DLD1 (cell line): Measurements from ENCODE around the gene PHOX2A.
"Not testable (repeated sequence)": the region's sequence is repeated elsewhere in the genome, so short reads cannot be mapped to it uniquely, and the experiment has no call there.

Experiments
- in situ Hi-C: cut with HindIII; loops from 2 replicates; pipeline ENCODE4 v1.10.0; 2017; ENCODE audit warnings: low sequenced_read_pairs

Gene PHOX2A

DNA sequence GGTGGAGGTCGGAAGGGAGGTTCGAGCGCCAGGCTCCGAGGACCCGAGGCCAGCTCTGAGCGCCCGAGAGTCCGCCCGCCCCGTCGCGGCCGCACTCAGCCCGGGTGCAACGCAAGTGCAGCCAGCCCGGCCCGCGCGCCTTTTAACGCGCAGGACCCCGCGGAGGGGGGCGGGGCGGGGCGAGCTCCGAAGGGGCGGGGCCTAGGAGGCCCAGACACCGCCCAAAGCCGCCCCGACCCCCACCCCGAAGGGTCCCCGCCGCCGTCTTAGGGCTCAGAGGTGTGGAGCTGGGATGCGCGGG, at the start of gene PHOX2A:
Gene PHOX2A, minus strand, starts transcription at position 117 of the 301 bp plus-strand sequence. CDS start 172 bp downstream, outside the sequence.
- in situ Hi-C loops, result loop anchor here (10.0 kb wide), 1 partner anchor 219 kb away; no protein-coding TSS in a partner anchor

DNA sequence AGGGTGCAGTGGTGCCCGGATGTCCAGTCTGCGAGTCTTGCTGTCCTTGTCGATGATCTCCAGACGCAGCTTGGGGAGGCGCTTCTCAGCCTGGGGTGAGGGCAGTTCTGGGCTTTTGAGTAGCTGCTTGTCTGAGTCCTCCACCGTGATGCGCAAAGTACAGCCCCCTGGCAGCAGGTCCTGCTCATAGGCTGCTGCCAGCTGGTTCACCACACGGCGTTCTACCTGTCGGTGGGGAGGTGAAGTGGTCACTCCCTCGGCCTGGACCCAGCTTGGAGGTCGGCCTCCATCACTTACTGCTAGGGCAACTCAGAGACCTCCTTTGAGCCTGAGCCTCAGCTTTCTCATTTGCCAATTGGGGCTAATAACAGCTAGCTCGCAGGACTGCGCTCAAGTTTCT, 49.4 kb upstream of the PHOX2A start:
- in situ Hi-C loops, result no loop called here

DNA sequence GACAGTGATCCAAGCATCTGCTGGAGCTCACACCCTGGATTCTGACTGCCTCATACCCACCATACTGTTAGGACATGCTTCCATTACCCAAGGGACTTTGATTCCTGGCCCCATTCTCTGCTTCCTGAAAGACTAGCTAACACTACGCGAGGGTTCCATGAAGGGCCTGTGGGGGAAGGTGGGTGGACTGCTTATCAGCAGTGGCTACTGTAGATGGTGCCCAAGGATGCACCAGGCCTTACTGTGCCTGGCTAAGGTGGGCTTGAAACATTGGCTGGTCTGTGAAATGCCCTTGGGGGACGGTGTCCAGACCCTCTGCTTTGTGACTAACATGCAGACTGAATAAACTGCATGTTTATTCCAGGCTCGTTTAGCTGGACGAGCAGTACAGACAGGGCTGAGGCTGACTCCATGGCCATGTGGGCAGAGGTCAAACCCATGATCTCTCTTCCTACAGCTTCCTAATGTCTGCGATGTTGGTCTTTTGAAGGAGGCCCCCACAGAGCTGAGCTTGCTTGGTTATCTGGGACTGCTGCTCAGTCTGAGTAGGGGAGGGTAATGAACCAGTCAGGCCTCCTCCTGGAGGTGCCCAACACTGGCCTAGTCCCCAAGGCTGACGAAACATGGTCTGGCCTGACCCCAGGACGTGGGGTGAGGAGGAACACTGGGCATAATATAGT, 48.3 kb upstream of the PHOX2A start:
- in situ Hi-C loops, result no loop called here

DNA sequence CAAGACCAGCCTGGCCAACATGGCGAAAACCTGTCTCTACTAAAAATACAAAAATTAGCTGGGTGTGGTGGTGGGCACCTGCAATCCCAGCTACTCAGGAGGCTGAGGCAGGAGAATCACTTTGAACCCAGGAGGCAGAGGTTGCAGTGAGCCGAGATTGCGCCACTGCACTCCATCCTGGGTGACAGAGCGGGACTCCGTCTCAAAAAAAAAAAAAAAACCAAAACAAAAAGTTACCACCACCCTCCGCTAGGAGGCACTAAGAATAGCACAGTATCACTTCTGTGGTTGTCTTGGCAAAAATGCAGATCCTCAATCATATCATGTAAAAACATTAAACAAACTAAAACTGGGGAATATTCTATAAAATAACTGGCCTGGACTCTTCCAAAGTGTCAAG, 46.8 kb upstream of the PHOX2A start:
- in situ Hi-C loops, result not testable (repeated sequence)

DNA sequence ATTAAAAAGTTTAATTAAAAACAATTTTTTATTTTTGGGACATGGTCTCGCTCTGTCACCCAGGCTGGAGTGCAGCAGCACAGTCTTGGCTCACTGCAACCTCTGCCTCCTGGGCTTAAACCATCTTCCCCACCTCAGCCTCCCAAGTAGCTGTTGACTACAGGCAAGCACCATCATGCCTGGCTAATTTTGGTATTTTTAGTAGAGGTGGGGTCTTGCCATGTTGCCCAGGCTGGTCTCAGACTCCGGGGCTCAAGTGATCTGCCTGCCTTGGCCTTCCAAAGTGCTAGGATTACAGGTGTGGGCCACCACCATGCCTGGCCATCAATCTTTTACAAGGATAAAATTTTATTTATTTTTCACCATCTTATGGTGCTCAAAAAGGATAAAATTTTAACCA, 43.3 kb upstream of the PHOX2A start:
- in situ Hi-C loops, result no loop called here

DNA sequence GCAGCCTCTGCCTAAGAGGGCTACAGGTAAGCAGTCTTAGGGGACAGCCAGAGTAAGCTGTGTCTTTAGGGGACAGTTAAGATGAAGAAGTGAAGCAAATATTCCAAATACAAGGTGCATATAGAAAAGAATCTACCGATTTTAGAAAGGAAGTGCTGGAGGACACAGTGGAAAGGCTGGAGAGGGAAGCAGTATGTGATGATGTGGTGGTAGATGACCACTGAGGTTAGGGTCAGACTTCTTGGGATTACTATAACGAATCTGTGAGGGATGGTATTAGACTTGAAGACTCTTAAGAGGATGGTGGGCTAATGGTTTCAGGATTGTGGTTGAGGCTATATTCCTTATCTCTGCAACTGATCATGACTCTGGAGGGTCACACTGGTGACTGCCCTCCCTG, 40.0 kb upstream of the PHOX2A start:
- in situ Hi-C loops, result no loop called here

DNA sequence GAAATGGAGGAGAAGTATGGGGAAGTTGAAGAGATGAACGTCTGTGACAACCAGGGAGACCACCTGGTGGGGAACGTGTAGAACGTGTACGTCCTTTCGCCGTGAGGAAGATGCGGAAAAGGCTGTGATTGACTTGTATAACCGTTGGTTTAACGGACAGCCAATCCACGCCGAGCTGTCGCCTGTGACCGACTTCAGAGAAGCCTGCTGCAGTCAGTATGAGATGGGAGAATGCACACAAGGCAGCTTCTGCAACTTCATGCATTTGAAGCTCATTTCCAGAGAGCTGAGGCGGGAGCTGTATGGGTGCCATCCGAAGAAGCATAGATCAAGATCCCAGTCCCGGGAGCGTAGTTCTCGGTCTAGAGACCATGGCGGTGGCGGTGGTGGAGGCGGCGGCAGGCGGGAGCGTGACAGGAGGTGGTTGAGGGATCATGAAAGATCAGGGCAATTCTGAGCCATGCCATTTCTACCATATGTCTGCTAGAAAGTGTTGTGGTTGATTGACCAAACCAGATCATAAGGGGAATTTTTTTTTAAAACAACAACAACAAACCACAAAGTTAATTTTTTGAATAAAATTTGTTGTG, 36.8 kb upstream of the PHOX2A start:
- in situ Hi-C loops, result no loop called here

DNA sequence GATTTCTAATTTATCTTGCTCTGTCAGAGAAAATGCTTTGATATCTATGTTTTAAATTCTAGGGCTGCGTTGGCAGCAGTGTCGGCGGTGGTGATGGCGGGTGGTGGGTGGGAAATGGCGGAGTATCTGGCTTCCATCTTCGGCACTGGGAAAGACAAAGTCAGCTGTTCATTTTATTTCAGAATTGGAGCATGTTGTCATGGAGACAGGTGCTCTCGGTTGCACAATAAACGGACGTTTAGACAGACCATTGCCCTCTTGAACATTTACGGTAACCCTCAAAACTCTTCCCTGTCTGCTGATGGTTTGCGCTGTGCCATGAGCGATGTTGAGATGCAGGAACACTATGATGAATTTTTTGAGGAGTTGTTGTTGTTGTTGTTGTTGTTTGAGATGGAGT, 36.1 kb upstream of the PHOX2A start:
- in situ Hi-C loops, result no loop called here

DNA sequence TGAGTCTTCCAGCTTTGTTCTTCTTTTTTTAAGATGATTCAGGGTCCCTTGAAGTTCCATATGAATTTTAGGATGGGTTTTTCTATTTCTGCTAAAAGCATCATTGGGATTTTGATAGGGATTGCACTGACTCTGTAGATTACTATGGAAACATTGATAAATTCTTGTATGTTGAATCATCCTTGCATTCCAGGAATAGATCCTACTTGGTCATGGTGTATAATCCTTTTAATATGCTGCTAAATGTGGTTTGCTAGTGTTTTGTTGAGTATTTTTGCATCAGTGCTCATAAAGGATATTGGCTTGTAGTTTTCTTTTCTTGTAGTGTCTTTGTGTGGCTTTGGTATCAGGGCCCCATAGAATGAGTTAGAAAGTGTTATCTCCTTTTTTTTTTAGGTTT, 34.9 kb upstream of the PHOX2A start:
- in situ Hi-C loops, result no loop called here

DNA sequence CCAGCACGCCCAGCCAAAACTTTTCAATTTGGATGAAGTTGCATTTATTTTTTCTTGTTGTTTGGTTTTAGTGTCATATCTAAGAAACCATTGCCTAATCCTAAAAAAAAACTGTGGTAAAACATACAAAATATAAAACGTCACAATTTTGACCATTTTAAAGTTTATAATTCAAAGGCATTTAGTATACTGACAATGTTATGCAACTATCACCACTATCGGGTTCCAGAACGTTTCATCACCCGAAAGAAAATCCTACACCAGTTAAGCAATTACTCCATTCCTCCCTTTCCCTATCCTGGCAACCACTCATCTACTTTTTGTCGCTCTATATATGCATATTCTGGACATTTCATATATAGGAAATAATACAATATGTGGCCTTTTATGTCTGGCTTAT, 30.5 kb upstream of the PHOX2A start:
- in situ Hi-C loops, result no loop called here

DNA sequence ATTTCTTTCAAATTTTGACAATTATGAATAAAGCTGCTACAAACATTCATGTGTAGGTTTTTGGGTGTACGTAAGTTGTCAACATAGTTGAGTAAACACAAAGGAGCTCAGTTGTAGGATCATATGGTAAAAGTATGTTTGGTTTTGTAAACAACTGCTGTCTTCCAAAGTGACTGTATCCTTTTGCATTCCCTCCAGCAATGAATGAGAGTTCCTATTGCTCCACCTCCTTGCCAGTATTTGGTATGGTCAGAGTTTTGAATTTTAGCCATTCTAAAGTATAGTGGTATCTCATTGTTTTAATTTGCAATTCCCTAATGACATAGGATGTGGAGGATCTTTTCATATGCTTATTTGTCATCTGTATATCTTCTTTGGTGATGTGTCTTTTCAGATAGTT, 28.0 kb upstream of the PHOX2A start:
- in situ Hi-C loops, result no loop called here

DNA sequence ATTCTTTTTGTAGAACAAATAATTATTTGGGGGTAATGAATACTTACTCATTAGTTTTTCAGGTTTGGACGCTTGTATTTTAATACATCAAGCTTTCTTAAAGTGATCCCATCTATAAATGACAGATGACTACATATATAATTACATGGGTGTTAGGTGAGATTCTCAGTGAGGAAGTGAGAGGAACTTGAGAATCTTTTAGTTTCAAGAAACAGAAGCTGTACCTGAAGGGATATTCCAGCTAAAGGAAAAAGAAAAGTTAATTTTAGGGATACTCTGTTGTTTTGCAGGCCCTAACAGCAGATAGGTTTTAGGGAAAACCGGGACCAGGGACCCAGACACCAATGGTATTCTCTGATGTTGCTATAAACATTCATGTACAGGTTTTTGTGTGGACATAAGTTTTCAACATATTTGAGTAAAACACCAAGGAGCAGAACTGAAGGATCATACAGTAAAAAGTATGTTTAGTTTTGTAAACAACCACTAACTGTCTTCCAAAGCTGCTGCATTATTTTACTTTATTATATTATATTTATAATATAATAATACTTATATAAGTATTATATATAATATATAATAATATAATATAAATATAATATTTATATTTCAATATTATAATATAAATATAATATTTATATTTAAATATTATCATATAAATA, 24.1 kb upstream of the PHOX2A start:
- in situ Hi-C loops, result no loop called here

DNA sequence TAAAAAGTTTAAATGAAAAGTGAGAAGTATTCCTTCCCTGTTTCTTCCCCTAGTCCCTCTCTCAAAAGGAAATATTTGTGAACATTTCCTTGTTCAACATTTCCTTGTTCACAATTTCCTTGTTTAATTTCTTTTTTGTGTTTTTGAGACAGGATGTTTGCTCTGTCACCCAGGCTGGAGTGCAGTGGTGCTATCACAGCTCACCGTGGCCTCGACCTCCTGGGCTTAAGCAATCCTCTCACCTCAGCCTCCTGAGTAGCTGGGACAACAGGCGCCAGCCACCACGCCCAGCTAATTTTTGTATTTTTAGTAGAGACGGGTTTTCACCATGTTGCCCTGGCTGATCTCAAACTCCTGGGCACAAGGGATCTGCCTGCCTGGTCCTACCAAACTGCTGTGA, 23.0 kb upstream of the PHOX2A start:
- in situ Hi-C loops, result not testable (repeated sequence)

DNA sequence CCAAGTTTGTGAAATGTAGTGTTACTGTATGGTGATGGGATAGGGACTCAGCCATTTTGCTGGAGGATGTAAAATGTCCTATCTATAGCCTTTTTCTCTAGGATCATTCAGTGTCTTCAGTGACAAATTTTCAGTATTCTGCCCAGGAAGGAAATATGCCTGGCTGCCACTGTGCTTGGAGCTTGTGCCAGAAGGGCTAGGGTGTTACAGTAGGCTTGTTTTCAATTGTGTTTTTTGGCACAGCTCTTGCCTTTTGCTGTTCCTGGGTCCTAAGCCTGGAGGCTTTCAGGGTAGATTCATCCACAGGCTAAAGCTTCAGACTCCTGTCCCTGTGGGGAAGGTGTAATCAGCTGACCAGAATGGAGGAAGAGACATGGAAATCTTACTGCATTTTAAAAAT, 22.0 kb upstream of the PHOX2A start:
- in situ Hi-C loops, result no loop called here

DNA sequence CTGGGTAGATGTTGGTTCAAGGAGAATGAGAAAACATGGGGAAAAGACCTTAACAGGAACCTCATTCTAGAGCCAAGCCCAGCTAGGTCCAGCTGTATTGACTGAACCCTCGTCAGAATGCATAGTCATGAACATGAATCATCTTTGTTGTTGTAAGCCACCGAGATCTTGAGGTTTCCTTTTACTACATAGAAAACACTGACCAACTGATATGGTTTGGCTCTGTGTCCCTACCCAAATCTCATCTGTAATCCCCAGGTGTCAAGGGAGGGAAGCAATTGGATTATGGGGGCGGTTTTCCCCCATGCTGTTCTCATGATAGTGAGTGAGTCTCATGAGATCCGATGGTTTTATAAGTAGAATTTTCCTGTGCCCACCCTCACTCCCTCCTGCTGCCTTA, 19.4 kb upstream of the PHOX2A start:
- in situ Hi-C loops, result no loop called here

DNA sequence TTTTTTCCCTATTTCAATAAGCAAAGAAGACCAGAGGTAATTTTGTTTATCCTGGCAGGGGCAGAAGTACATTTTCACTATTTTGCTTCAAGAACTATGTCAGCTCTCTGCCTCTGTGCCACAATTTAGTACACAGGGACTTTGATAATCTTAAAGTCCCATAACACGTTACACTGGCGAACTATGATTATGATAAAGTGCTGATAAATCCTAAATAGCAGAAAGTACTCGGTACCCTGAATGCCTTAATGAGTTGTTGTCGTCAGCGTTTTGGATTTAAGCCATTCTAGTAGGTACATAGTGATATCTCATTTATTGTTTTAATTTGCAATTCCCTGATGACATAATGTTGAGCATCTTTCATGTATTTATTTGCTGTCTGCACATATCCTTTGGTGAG, 16.6 kb upstream of the PHOX2A start:
- in situ Hi-C loops, result no loop called here

DNA sequence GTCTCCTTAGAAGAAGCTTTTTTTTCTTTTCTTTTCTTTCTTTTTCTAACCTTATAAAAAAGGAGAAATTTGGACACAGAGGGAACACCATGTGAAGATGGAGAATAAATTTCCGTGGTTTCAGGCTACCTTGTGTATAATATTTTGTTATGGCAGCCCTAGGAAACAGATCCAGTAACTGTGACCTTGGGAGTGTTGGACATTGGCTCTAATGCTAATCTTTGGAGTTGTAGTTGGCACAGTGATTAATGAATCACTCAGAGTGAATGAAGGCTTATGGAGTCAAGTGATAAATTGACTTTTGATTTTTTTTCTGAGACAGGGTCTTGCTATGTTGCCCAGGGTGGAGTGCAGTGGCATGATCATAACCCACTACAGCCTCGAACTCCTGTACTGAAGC, 15.5 kb upstream of the PHOX2A start:
- in situ Hi-C loops, result no loop called here

DNA sequence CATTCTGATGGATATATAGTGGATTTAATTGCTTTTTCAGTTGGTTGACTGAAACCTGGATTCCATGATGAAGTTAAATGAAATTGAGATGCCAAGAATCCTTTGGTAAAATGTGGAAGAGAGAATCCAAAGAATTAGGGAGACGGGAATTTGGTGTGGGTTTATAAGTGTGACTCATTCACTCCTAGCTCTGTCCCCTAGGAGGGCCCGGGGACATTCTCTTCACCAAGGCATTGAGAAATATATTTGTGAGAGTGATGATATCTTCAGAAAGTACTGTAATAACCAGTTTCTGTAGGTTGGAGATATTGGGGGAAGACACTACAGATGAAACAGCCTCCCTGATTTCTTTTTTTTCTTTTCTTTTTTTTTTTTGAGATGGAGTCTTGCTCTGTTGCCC, 13.6 kb upstream of the PHOX2A start:
- in situ Hi-C loops, result no loop called here

DNA sequence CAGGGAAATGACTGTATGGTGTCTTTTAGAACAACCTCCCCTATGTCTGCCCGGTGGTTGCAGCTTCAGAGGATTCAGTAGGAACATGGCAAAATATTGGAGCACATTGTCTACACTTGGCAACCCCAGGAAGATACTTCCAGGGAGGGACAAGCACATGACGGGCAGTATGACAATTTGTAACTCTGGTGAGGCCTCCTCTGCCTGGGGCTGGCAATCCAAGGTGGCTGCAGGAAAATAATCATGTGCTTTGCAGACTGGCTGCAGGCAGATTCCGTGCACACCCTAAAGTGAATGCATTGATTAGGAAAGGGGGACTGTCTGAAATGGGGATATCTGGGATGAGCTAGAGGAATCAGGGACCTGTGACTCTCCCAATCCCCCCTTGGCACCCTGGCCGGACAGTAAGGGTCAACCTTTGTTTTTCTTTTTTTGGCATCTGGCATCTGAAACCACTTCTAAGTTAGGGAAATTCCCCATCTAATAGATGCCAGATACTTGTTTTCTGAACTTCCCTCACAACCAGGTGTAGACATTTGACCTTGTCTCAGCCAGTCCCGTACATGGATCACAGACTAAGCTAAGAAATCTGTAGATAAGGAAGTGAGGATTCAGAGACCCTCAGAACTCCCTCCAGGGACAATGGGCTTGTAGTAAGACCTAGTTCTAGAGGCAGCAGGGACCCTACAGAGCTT, 10.5 kb upstream of the PHOX2A start:
- in situ Hi-C loops, result no loop called here

DNA sequence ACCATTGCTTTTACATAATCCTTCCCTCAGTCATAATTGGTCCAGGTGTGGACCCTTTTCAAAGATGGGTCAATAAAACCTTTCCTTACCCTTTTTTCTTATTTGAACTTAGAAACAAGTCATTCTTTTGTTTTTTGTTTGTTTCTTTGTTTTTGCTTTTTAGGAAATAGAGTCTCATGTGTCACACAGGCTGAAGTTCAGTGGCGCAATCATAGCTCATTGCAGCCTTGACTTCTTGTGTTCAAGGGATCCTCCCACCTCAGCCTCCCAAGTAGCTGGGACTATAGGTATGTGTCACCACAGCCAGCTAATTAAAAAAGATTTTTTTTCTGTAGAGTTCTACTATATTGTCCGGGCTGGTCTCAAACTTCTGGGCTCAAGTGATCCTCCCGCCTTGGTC, 9.4 kb upstream of the PHOX2A start:
- in situ Hi-C loops, result no loop called here

DNA sequence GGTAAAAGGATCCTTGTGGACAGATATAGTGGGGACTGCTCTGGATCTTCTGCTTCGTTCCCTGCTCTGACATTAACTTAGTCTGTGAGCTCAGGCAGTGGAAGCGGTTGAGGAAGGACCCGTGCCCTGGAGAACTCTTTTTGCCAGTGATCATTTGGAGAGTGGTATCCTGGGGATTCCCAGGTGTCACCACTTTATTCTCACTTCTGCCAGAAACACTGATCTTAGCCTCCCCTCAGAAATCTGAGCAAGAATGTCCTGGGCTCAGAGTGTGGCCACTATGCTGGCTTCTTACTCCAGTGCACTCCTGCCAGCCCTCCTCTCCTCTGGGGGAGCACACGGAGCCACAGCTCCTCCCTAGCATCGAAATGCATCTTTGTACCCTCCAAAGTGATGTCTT, 7.6 kb upstream of the PHOX2A start:
- in situ Hi-C loops, result no loop called here
